NCI-H748 (cell line): ENCODE measurements around the gene CCND3.

Experiments used
- DNase-seq: peaks from one replicate; lab custom pipeline; 2025; ENCODE audit not compliant: unreplicated experiment; lab: John Stamatoyannopoulos, UW

The CCND3 gene

DNA sequence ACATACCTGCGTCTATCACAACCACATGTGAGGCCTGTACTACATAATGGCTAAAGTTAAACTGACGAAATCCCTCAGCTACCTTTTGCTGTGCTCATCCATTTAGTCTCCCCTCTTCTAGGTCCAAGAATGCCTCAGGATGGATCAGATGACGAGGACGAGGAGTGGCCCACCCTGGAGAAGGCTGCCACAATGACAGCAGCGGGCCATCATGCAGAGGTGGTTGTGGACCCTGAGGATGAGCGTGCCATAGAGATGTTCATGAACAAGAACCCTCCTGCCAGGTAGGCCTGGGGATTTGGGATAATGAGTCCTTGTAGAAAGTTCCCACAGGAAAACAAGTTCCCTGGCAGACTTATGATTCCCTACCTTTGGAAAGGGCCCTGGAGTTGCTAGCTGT is 14.4 kb downstream of the CCND3 start:
- no peak for DNase-seq

DNA sequence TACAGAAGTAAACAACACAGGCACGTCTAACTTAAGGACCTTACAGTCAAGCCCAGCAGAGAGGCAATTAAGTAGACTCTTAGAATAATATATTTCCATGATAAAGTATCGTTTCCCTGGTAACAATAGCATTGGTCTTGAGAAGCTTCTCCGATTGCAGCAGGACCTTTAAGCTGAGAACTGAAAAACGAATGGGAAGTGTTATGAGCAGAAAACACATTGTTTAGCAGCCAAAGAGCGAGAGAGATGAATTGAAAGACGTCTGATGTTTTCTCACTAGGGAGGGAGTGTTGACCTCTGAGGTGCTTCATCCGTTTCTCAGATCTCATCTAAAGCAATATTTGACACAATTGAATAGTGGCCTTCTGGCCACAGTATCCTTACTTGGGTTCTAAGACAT is 19.5 kb downstream of the CCND3 start:
- peak; percentile 47 for DNase-seq

GRCh38 chr6:41921712-41921998 is 20.0 kb downstream of the CCND3 start:
- DNase-seq: peak; percentile 66

DNA sequence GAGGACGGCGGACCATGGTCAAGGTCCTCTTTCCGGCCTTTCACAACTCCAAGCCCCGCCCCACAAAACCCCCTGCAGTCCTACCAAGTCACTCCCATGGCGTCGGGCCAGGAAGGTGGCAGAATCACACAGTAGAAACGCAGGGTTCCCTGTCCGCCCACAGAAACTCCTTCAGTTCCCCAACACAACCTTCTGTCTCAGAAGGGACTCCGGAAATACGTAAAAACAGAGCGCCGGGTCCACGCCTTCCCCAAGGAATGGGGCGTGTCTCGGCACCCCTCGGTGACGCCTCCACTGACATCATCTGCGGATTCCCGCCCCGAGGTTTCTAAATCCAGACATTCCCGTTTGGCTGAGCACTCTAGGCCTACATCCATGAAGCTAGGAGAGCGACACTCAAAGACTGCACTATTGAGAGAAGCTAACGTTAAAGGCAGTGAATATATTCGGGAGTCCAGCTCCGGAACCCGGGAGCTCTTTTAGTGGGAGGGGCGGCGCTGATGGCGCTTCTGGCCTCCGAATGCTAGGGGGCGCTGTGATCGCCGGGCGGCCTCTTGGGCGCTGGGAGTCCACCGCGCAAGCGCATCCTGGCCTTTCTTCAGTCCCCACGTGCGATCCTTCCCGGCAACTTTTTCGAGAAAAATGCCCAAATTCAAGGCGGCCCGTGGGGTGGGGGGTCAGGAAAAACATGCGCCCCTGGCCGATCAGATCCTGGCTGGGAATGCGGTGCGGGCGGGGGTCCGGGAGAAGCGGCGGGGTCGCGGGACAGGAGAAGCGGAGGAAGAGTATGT is 20.5 kb downstream of the CCND3 start, which contains the start of the genes BYSL and MED20:
BYSL (plus strand) TSS at position 579 of the 791 bp plus-strand sequence; CDS start at position 643, 64 bp downstream.
MED20 (minus strand) TSS at position 219 of the 791 bp plus-strand sequence; CDS start at position 98, 121 bp downstream.
- peak; percentile 96 for DNase-seq

- DNase-seq: no peak
These were observed 24.1 kb downstream of the CCND3 start for GRCh38 chr6:41917528-41917927.

GRCh38 chr6:41914869-41915530 is 26.6 kb downstream of the CCND3 start:
- DNase-seq: no peak

- DNase-seq: no peak
These were observed 27.3 kb downstream of the CCND3 start for GRCh38 chr6:41914343-41914742.

- DNase-seq: no peak
These were observed 31.9 kb downstream of the CCND3 start for GRCh38 chr6:41909727-41910126.

DNA sequence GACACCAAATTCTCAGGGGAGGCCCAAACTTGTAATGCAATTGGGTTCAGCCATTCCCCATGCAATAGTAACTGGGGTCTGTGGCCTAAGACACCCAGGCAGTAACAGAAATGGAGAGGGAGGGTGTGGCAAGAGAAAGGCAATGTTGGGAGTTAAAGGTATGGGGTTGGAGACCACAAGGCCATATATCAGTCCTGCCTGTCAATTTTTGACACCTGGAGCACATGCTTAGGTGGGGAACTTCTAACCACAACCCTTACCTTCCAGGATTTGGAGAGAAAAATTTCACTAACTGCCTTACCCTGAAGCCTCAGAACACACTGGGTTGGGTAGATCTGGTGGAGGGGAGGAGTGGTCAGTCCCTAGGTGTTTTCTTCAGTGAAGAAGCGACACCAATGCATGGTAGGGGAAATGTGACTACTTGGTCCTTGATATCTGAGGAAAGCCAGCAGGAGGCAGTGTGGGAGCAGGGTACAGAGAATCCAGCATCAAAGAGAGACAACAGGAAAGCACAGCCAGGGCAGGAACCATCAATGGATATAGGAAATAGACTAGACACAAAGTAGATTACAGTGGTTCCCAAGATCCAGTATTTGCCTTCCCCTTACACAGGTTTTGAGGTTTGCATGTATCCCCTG is 39.6 kb downstream of the CCND3 start:
- DNase-seq: peak; percentile 26

GRCh38 chr6:41900861-41901260 is 40.7 kb downstream of the CCND3 start:
- no peak for DNase-seq

DNA sequence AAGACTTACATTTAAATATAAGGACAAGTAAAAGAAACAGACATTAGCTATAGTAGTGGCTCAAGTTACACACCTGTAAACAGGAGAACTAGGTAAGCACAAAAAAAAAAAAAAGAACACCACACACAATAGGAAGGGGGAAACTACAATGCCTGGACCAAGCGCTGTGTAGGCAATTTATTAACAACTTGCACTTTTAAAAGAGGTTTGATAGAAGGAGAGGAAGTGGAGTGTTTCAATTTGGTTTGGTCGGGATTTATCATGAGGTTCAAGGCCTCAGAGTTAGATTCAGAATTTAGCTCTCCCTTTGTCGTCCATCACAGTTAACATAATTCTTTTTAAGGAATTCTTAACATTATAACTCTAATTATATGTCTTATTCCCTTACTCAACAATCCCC is 45.3 kb downstream of the CCND3 start:
- no peak for DNase-seq

GRCh38 chr6:41895300-41896233 is 46.0 kb downstream of the CCND3 start, which contains the start of gene USP49:
Gene USP49, minus strand, starts transcription at chr6:41895375. Its CDS starts 88,392 bp downstream, at chr6:41806983.
- peak; percentile 95 for DNase-seq

GRCh38 chr6:41894366-41895299 is 47.0 kb downstream of the CCND3 start:
- DNase-seq: peak; percentile 60

DNA sequence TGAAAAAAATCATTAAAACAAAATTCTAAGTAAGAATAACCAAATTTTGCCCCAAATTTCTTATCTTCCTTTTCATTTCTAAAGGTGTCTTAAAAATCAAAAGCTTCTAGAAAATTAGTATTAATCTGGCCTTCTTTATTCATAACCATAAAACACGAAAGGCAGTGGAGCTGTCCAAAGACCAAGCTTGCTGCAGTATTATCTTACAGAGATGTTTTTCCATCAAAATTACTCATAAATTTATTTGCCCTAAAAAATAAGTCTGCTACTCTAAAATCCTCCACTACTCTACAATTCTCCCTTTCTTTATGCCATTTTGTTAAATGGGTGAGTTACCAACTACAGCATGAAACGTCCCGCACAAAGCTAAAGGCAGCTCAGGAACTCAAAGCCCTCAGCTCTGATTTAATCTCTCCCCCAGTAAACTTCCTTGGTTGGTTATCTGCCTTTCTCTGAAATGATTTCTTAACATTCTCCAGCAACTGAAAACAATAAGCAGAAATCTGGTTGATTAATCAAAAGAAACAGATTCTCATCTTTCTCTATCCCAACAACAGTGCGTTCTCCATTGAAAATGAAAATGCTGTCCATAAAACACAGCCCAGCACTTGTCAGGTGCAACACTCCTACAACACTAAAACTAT is 48.6 kb downstream of the CCND3 start:
- DNase-seq: no peak

DNA sequence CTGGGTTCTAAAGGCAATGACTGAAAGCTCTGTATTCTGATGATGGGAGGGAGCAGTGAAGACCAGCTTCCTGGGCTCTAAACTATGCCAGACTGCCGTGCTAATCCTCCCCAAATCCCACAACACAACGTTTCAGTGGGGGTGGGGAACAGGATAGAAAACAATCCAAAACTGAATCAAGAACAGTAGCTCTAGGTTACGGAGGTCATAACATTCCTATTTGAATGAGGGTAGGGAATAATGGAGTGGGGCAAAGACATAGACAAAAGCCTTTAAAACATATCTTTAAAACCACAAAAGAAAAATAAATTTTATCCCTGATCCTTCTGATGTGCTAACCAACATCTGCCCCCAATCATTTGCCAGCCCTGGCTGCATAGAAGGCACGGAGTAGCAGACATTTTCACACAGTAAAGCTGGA is 54.3 kb downstream of the CCND3 start:
- DNase-seq: no peak

- no peak for DNase-seq
These were observed 55.7 kb downstream of the CCND3 start for GRCh38 chr6:41885930-41886329.

- DNase-seq: no peak
These were observed 56.7 kb downstream of the CCND3 start for GRCh38 chr6:41884957-41885356.
